BLaER1 treated with 17β-estradiol and CSF1 and Interleukin-3, amounts not matched to agents 10 nM and 100 nM (cell line): ENCODE data around the gene CT45A2.
"Not testable (repeated sequence)": the region's sequence is repeated elsewhere in the genome, so short reads cannot be mapped to it uniquely, and the experiment has no call there.

ENCODE experiments used
- H3K27ac ChIP-seq, 11 experiments: shearing (Covaris generic); formaldehyde crosslinking; 2 replicates each; pipeline ENCODE4 v1.8.1; 2022
- H3K27me3 ChIP-seq, 11 experiments: shearing (Covaris generic); formaldehyde crosslinking; 2 replicates each; pipeline ENCODE4 v1.8.1; 2022
- H3K36me3 ChIP-seq, 11 experiments: shearing (Covaris generic); formaldehyde crosslinking; 2 replicates each; pipeline ENCODE4 v1.8.1; 2022
- H3K4me1 ChIP-seq, 10 experiments: shearing (Covaris generic); formaldehyde crosslinking; 2 replicates each; pipeline ENCODE4 v1.8.1; 2022
- H3K4me2 ChIP-seq, 11 experiments: shearing (Covaris generic); formaldehyde crosslinking; 2 replicates each; pipeline ENCODE4 v1.8.1; 2022
- H3K4me3 ChIP-seq, 10 experiments: shearing (Covaris generic); formaldehyde crosslinking; 2 replicates each; pipeline ENCODE4 v1.8.1; 2022
- H3K9ac ChIP-seq, 11 experiments: shearing (Covaris generic); formaldehyde crosslinking; 2 replicates each; pipeline ENCODE4 v1.8.1; 2022
- H3K9me3 ChIP-seq, 11 experiments: shearing (Covaris generic); formaldehyde crosslinking; replicated peaks in 1 of 11; 2 replicates each; pipeline ENCODE4 v1.8.1; 2022
- H4K20me1 ChIP-seq, 11 experiments: shearing (Covaris generic); formaldehyde crosslinking; 2 replicates each; pipeline ENCODE4 v1.8.1; 2022

Gene CT45A2, protein sequence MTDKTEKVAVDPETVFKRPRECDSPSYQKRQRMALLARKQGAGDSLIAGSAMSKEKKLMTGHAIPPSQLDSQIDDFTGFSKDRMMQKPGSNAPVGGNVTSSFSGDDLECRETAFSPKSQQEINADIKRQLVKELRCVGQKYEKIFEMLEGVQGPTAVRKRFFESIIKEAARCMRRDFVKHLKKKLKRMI

DNA sequence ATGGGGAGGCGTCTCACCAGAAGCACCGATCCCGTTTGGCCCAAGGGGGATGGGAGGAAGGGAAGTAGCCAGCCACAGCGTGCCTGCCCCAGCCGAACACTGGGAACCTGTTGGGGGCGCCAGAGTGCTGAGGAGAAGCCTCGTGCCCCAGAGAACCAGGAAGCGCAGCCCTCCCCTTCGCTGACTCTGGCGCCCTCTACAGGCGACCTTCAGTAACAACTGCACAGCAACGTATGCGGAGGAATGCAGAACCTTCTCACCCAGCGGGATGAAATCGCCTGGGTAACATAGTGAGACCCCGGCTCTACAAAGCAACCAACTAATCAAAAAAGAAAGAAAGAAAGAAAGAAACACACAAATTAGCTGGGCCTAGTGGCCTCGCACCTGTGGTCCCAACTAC, at the start of gene CT45A2:
TSS of gene CT45A2 (minus strand) at position 101 of the 400 bp plus-strand sequence. CDS start 3,747 bp downstream, outside the sequence.
- not testable (repeated sequence) for H3K9ac ChIP-seq, H3K4me1 ChIP-seq, H4K20me1 ChIP-seq, H3K27me3 ChIP-seq, H3K4me2 ChIP-seq, H3K36me3 ChIP-seq, H3K27ac ChIP-seq, H3K4me3 ChIP-seq, H3K9me3 ChIP-seq

DNA sequence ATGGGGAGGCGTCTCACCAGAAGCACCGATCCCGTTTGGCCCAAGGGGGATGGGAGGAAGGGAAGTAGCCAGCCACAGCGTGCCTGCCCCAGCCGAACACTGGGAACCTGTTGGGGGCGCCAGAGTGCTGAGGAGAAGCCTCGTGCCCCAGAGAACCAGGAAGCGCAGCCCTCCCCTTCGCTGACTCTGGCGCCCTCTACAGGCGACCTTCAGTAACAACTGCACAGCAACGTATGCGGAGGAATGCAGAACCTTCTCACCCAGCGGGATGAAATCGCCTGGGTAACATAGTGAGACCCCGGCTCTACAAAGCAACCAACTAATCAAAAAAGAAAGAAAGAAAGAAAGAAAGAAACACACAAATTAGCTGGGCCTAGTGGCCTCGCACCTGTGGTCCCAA, 34.6 kb upstream of the CT45A2 start, which contains the start of gene CT45A8:
TSS of gene CT45A8 (minus strand) at position 101 of the 400 bp plus-strand sequence. CDS start 3,755 bp downstream, outside the sequence.
- not testable (repeated sequence) for H3K4me2 ChIP-seq, H3K9me3 ChIP-seq, H3K4me1 ChIP-seq, H3K9ac ChIP-seq, H3K27me3 ChIP-seq, H3K4me3 ChIP-seq, H4K20me1 ChIP-seq, H3K27ac ChIP-seq, H3K36me3 ChIP-seq

DNA sequence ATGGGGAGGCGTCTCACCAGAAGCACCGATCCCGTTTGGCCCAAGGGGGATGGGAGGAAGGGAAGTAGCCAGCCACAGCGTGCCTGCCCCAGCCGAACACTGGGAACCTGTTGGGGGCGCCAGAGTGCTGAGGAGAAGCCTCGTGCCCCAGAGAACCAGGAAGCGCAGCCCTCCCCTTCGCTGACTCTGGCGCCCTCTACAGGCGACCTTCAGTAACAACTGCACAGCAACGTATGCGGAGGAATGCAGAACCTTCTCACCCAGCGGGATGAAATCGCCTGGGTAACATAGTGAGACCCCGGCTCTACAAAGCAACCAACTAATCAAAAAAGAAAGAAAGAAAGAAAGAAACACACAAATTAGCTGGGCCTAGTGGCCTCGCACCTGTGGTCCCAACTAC, 17.4 kb upstream of the CT45A2 start, which contains the start of gene CT45A7:
TSS of gene CT45A7 (minus strand) at position 101 of the 400 bp plus-strand sequence. CDS start 3,747 bp downstream, outside the sequence.
- not testable (repeated sequence) for H4K20me1 ChIP-seq, H3K9ac ChIP-seq, H3K9me3 ChIP-seq, H3K4me2 ChIP-seq, H3K27ac ChIP-seq, H3K4me3 ChIP-seq, H3K4me1 ChIP-seq, H3K27me3 ChIP-seq, H3K36me3 ChIP-seq

DNA sequence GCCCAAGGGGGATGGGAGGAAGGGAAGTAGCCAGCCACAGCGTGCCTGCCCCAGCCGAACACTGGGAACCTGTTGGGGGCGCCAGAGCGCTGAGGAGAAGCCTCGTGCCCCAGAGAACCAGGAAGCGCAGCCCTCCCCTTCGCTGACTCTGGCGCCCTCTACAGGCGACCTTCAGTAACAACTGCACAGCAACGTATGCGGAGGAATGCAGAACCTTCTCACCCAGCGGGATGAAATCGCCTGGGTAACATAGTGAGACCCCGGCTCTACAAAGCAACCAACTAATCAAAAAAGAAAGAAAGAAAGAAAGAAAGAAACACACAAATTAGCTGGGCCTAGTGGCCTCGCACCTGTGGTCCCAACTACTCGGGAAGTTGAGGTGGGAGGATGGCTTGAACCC, 17.1 kb downstream of the CT45A2 start, which contains the start of gene CT45A6:
TSS of gene CT45A6 (minus strand) at position 101 of the 400 bp plus-strand sequence. CDS start 3,794 bp downstream, outside the sequence.
- not testable (repeated sequence) for H3K4me1 ChIP-seq, H3K9me3 ChIP-seq, H3K4me2 ChIP-seq, H3K9ac ChIP-seq, H4K20me1 ChIP-seq, H3K27me3 ChIP-seq, H3K27ac ChIP-seq, H3K36me3 ChIP-seq, H3K4me3 ChIP-seq

DNA sequence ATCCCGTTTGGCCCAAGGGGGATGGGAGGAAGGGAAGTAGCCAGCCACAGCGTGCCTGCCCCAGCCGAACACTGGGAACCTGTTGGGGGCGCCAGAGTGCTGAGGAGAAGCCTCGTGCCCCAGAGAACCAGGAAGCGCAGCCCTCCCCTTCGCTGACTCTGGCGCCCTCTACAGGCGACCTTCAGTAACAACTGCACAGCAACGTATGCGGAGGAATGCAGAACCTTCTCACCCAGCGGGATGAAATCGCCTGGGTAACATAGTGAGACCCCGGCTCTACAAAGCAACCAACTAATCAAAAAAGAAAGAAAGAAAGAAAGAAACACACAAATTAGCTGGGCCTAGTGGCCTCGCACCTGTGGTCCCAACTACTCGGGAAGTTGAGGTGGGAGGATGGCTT, 34.4 kb downstream of the CT45A2 start, which contains the start of gene CT45A5:
TSS of gene CT45A5 (minus strand) at position 101 of the 400 bp plus-strand sequence. CDS start 3,774 bp downstream, outside the sequence.
- not testable (repeated sequence) for H3K9ac ChIP-seq, H3K4me3 ChIP-seq, H4K20me1 ChIP-seq

DNA sequence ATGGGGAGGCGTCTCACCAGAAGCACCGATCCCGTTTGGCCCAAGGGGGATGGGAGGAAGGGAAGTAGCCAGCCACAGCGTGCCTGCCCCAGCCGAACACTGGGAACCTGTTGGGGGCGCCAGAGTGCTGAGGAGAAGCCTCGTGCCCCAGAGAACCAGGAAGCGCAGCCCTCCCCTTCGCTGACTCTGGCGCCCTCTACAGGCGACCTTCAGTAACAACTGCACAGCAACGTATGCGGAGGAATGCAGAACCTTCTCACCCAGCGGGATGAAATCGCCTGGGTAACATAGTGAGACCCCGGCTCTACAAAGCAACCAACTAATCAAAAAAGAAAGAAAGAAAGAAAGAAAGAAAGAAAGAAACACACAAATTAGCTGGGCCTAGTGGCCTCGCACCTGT, 51.7 kb downstream of the CT45A2 start, which contains the start of gene CT45A3:
TSS of gene CT45A3 (minus strand) at position 101 of the 400 bp plus-strand sequence. CDS start 3,747 bp downstream, outside the sequence.
- not testable (repeated sequence) for H3K27ac ChIP-seq, H3K9me3 ChIP-seq, H3K4me2 ChIP-seq, H3K4me3 ChIP-seq, H3K4me1 ChIP-seq, H3K36me3 ChIP-seq, H3K27me3 ChIP-seq, H4K20me1 ChIP-seq, H3K9ac ChIP-seq

More for the DNA sequence above, 34.4 kb downstream of the CT45A2 start, which contains the start of gene CT45A5:
- H3K27ac ChIP-seq, H3K4me2 ChIP-seq, H3K27me3 ChIP-seq, H3K4me1 ChIP-seq, H3K9me3 ChIP-seq, H3K36me3 ChIP-seq: not testable (repeated sequence)
